Endometrium (tissue), 2 donors: Measurements from ENCODE around the gene TRIM62.

Source experiments
- FAIRE-seq: peaks from 2 replicates; lab custom pipeline; 2012; peaks lifted over from hg19 to GRCh38; lab: Jason Lieb, UNC
- donor health status: control.
- donor health status: control.

TRIM62 gene

GRCh38 chr1:33097137-33097611, 84.7 kb downstream of the TRIM62 start:
- FAIRE-seq = no peak

- FAIRE-seq = no peak
Measured at GRCh38 chr1:33096363-33097005, 85.4 kb downstream of the TRIM62 start.
